Transverse colon (tissue), 4 donors: ENCODE results near the gene SCG5. TPM values are rescaled to one million over a fixed set of nuclear protein-coding genes. Genes with fewer than 3 reads are reported as not detected.

Experiments used
- DNase-seq: peaks from one replicate; pipeline ENCODE4 v3.0.0-alpha.2; 2019
- H3K27ac ChIP-seq, 4 donors: fragments of 200-600 bp; sonication (generic); 2 replicates each; pipeline ENCODE4 v1.5.1; 2016 to 2018; ENCODE audit warnings: inconsistent platforms in 4 of 4
- H3K27me3 ChIP-seq: fragments of 200-600 bp; sonication (generic); 2 replicates; pipeline ENCODE4 v1.5.1; 2017; ENCODE audit warnings: inconsistent platforms
- H3K36me3 ChIP-seq, 4 donors: fragments of 200-600 bp; sonication (generic); 2 replicates each; pipeline ENCODE4 v1.5.1; 2017 to 2019; ENCODE audit warnings: inconsistent platforms in 4 of 4
- H3K4me1 ChIP-seq, 4 donors: fragments of 200-600 bp; sonication (generic); 2 replicates each; pipeline ENCODE4 v1.5.1; 2017 to 2020; ENCODE audit warnings: inconsistent platforms in 4 of 4
- H3K4me3 ChIP-seq, 4 donors: fragments of 200-600 bp; sonication (generic); 1 replicate in 1 of 4; 2 replicates in 3 of 4; pipeline versions ENCODE4 v1.5.1 to v1.6.1; 2017 to 2019; ENCODE audit warnings: inconsistent platforms in 4 of 4
- H3K9me3 ChIP-seq, 2 donors: fragments of 200-600 bp; sonication (generic); 2 replicates each; pipeline ENCODE4 v1.5.1; 2017 to 2019; ENCODE audit warnings: inconsistent platforms in 2 of 2
- EP300 ChIP-seq: sonication (generic); formaldehyde crosslinking; IDR thresholded peaks from one replicate; pipeline ENCODE4 v1.6.1; 2017; ENCODE audit warnings: antibody characterized with exemption, low read depth
- POLR2A ChIP-seq: fragments of 450-650 bp; IDR thresholded peaks from one replicate; pipeline ENCODE4 v1.6.1; 2016; ENCODE audit warnings: antibody characterized with exemption, mild to moderate bottlenecking, moderate library complexity
- POLR2AphosphoS5 ChIP-seq, 3 donors: sonication (generic); formaldehyde crosslinking; IDR thresholded peaks; one replicate each; pipeline ENCODE4 v1.6.1; 2016; ENCODE audit warnings: antibody characterized with exemption in 3 of 3
- WGBS, 2 donors: methylation state at CpG; one replicate each; pipeline ENCODE4 v1.1.5; 2018; ENCODE audit warnings: low coverage in 1 of 2; 5-methylcytosine and 5-hydroxymethylcytosine counted together
- in situ Hi-C, 4 donors: fragments of 200-750 bp; cut with MboI; loops; one replicate each; pipeline versions ENCODE4 v1.15.0 to v1.15.1; 2017; ENCODE audit warnings: low sequenced_read_pairs in 3 of 4, low pct_ligation_motif_present in 1 of 4, low pct_unique_long_range_greater_than_20kb in 1 of 4
- intact Hi-C: fragments of 100-400 bp; cut with DNase I; formaldehyde crosslinking; loops from one replicate; pipeline ENCODE4 v1.15.1; 2023; ENCODE audit warnings: low total_unique reads
- total RNA-seq, 4 donors: library from RNA; depleted of rRNA; stranded (reverse); fragments of >200 nt; gene quantifications; one replicate each; pipeline ENCODE4 v1.1.0, GENCODE V29; 2016
- TF ChIP-seq, protein P1 (sequence below), 5 experiments: fragments of 200-600 bp in 3 of 5; fragments of 450-650 bp in 2 of 5; sonication (generic) in 3 of 5; IDR thresholded peaks; 1 replicate in 2 of 5; 2 replicates in 3 of 5; pipeline ENCODE4 v1.5.1; 2016 to 2017; ENCODE audit warnings: antibody characterized with exemption in 5 of 5, inconsistent platforms in 3 of 5, mild to moderate bottlenecking in 2 of 5, moderate library complexity in 1 of 5

Gene SCG5
- total RNA-seq, 4 donors from 2014 or later: 1.6 to 5.2 TPM; not detected in 2

DNA sequence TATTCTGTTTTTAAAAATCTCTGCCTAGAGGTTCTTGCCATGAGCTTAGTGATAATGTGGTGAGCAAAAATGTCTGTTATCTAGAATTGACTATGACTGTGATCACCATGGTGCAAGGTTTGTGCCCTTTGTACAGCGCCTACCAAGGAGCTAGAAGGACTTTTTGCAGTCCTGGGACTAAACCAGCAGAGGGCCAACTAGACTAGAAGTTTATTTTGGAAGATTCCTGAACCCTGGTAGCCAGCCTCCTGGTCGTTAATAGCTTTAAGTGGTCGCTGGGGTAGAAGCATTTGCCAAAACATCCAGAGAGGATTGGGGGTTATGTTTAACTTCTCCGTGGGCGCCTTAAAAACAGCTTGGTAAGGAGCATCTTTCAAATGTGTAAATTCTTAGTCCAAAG lies 7.8 kb downstream of the SCG5 start:
- no peaks in the 10 kb centered on the region for H3K36me3 ChIP-seq
- no peaks in the 10 kb centered on the region for H3K4me1 ChIP-seq
- H3K4me3 ChIP-seq: no peak overlapping the region
- 55 to 67% methylated on average over 4 to 5 of the region's 5 CpGs for WGBS, 2 donors
- H3K27ac ChIP-seq: no peak overlapping the region
- no peaks in the 10 kb centered on the region for H3K9me3 ChIP-seq
- in situ Hi-C loops (no loop called here), intact Hi-C loops (no loop called here)
- DNase-seq: no peak
- no peaks in the 10 kb centered on the region for H3K27me3 ChIP-seq
- TF ChIP-seq POLR2AphosphoS5 (IDR thresholded peaks at IDR 0.05): no peak
- TF ChIP-seq, protein P1, sequence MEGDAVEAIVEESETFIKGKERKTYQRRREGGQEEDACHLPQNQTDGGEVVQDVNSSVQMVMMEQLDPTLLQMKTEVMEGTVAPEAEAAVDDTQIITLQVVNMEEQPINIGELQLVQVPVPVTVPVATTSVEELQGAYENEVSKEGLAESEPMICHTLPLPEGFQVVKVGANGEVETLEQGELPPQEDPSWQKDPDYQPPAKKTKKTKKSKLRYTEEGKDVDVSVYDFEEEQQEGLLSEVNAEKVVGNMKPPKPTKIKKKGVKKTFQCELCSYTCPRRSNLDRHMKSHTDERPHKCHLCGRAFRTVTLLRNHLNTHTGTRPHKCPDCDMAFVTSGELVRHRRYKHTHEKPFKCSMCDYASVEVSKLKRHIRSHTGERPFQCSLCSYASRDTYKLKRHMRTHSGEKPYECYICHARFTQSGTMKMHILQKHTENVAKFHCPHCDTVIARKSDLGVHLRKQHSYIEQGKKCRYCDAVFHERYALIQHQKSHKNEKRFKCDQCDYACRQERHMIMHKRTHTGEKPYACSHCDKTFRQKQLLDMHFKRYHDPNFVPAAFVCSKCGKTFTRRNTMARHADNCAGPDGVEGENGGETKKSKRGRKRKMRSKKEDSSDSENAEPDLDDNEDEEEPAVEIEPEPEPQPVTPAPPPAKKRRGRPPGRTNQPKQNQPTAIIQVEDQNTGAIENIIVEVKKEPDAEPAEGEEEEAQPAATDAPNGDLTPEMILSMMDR (IDR thresholded peaks at IDR 0.05): peak in 1 of 5 experiments; percentile 7

DNA sequence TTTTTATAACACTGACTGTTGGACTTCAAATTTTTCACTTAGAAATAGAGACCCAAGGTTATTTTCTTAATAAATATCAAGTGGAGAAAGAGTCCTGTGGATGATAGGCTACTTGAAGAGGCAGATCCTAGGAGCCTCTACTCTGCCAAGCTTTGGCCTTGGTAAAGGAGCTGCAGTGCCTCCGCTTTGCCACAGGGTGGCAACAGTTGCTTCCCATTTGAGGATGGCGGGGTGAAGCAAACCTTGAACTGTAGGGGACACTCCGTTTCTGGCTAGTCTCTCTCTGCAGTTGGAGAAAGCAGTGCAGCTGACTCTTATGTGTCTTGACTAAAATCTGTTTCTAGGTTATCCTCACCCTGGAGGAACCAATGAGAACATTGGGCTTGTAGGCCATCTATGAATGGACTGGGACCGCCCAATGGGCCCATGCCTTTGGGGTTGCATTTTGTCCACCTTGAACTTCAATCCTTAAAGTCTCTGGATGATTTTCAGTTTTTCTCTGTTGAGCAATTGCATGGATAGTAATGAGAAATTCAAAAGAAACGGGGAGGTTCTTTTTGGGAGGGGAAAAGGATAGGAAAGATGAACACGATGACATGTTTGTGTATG lies 9.8 kb downstream of the SCG5 start:
- intact Hi-C loops (no loop called here), in situ Hi-C loops (loop anchor here (10.0 to 25.0 kb wide), 5 partner anchors 186 to 1061 kb away; no protein-coding TSS in a partner anchor)
- Histone ChIP-seq H3K4me1 (no peaks in the 10 kb centered on the region), H3K9me3 (no peaks in the 10 kb centered on the region), H3K27ac (no peak overlapping the region), H3K27me3 (no peaks in the 10 kb centered on the region), H3K4me3 (no peak overlapping the region), H3K36me3 (no peaks in the 10 kb centered on the region)
- TF ChIP-seq, protein P1 (IDR thresholded peaks at IDR 0.05): peak; percentile 72 to 90 (median 81)
- TF ChIP-seq POLR2AphosphoS5 (IDR thresholded peaks at IDR 0.05): no peak
- DNase-seq: peak; percentile 42
- WGBS, 2 donors: 42 to 94% methylated on average over 2 to 6 of the region's 6 CpGs

GRCh38 chr15:32652178-32652577 lies 10.7 kb downstream of the SCG5 start:
- Histone ChIP-seq H3K4me3 (no peak overlapping the region), H3K36me3 (no peaks in the 10 kb centered on the region), H3K9me3 (no peaks in the 10 kb centered on the region), H3K4me1 (no peaks in the 10 kb centered on the region), H3K27ac (no peak overlapping the region), H3K27me3 (no peaks in the 10 kb centered on the region)
- in situ Hi-C loops: loop anchor here (10.0 to 25.0 kb wide), 5 partner anchors 185 to 1060 kb away; no protein-coding TSS in a partner anchor
- intact Hi-C loops: no loop called here
- no peak for DNase-seq
- WGBS, 2 donors: 81 to 91% methylated on average over 3 of the region's 3 CpGs
- TF ChIP-seq, protein P1 (IDR thresholded peaks at IDR 0.05): no peak
- no peak for TF ChIP-seq POLR2A
- no peak for TF ChIP-seq EP300
- no peak for TF ChIP-seq POLR2AphosphoS5 (IDR thresholded peaks at IDR 0.05)

GRCh38 chr15:32656091-32656490 lies 14.6 kb downstream of the SCG5 start:
- no peaks in the 10 kb centered on the region for H3K9me3 ChIP-seq
- no peak overlapping the region for H3K27ac ChIP-seq
- no peaks in the 10 kb centered on the region for H3K4me1 ChIP-seq
- DNase-seq: no peak
- intact Hi-C loops (no loop called here), in situ Hi-C loops (loop anchor here (10.0 to 25.0 kb wide), 5 partner anchors 181 to 1056 kb away; no protein-coding TSS in a partner anchor)
- H3K4me3 ChIP-seq: no peak overlapping the region
- no peaks in the 10 kb centered on the region for H3K27me3 ChIP-seq
- 63 to 67% methylated on average over 3 to 4 of the region's 4 CpGs for WGBS, 2 donors
- no peaks in the 10 kb centered on the region for H3K36me3 ChIP-seq
- TF ChIP-seq POLR2A (no peak), EP300 (no peak), POLR2AphosphoS5 (IDR thresholded peaks at IDR 0.05) (no peak)
- TF ChIP-seq, protein P1 (IDR thresholded peaks at IDR 0.05): no peak
